GM19193 (cell line): ENCODE measurements around the gene CTU2.

ENCODE experiments used
- POLR2A ChIP-seq: IDR thresholded peaks from 4 replicates; pipeline ENCODE4 v1.6.1; 2011; ENCODE audit not compliant: insufficient read depth, insufficient read length; ENCODE audit errors: extremely low read depth

Gene CTU2

GRCh38 chr16:88755745-88756443 is 49.6 kb downstream of the CTU2 start:
- TF ChIP-seq POLR2A, result no peak

- no peak for TF ChIP-seq POLR2A
Measured at GRCh38 chr16:88758227-88758943, 52.1 kb downstream of the CTU2 start.

GRCh38 chr16:88758944-88759244 is 52.6 kb downstream of the CTU2 start:
- TF ChIP-seq POLR2A, result no peak

- no peak for TF ChIP-seq POLR2A
Measured at GRCh38 chr16:88759245-88759975, 53.1 kb downstream of the CTU2 start.

GRCh38 chr16:88759976-88760350 is 53.7 kb downstream of the CTU2 start:
- TF ChIP-seq POLR2A, result no peak

GRCh38 chr16:88760424-88761142 is 54.3 kb downstream of the CTU2 start:
- no peak for TF ChIP-seq POLR2A

- TF ChIP-seq POLR2A, result no peak
Measured at GRCh38 chr16:88761143-88761534, 54.8 kb downstream of the CTU2 start.

- TF ChIP-seq POLR2A, result no peak
Measured at GRCh38 chr16:88761830-88762229, 55.5 kb downstream of the CTU2 start.

GRCh38 chr16:88762258-88762870 is 56.1 kb downstream of the CTU2 start:
- TF ChIP-seq POLR2A, result no peak

- TF ChIP-seq POLR2A, result no peak
Measured at GRCh38 chr16:88762941-88763340, 56.6 kb downstream of the CTU2 start.

- no peak for TF ChIP-seq POLR2A
Measured at GRCh38 chr16:88763502-88764053, 57.3 kb downstream of the CTU2 start.

GRCh38 chr16:88764080-88764479 is 57.8 kb downstream of the CTU2 start:
- no peak for TF ChIP-seq POLR2A

- TF ChIP-seq POLR2A, result no peak
Measured at GRCh38 chr16:88764913-88765349, 58.6 kb downstream of the CTU2 start.
